Right ventricle myocardium inferior (tissue), 1 donor: ENCODE measurements around the gene EPS8. TPM values are rescaled to one million over a fixed set of nuclear protein-coding genes. Genes with fewer than 3 reads are reported as not detected.

ENCODE experiments used
- ATAC-seq: fragments of 200-7000 bp; cut with Tn5 transposase; one replicate; pipeline ENCODE4 v1.9.1; 2020; ENCODE audit warnings: mild to moderate bottlenecking, moderate library complexity
- DNase-seq: peaks from one replicate; pipeline ENCODE4 v3.0.0; 2021; ENCODE audit errors: missing footprints
- intact Hi-C: fragments of 100-400 bp; cut with DNase I; formaldehyde crosslinking; loops from one replicate; pipeline ENCODE4 v1.11.0; 2022
- long read RNA-seq: library from polyadenylated mRNA; unstranded; transcript quantifications from one replicate; pipeline ENCODE4 v2.0.0, GENCODE V29; 2021
- total RNA-seq: library from RNA; stranded (reverse); fragmentation: NEBNext Ultra II Directional; extraction: Animal tissue kit (Norgen Biotek cat#: 25700); gene quantifications from one replicate; pipeline ENCODE4 v1.2.1, GENCODE V29; 2021
- donor health status: DM: no; HTN: yes; CAD: no; lungs with severe emphysema.

Gene EPS8
- total RNA-seq = 20.7 TPM
- long read RNA-seq, transcript EPS8-221 (21 exons, 3,873 nt) = major isoform, 12 of 19 reads
- long read RNA-seq, partial matches to known transcripts = 3 of 19 reads
- long read RNA-seq, other reads (novel, unspliced or antisense) = 2 of 19 reads

DNA sequence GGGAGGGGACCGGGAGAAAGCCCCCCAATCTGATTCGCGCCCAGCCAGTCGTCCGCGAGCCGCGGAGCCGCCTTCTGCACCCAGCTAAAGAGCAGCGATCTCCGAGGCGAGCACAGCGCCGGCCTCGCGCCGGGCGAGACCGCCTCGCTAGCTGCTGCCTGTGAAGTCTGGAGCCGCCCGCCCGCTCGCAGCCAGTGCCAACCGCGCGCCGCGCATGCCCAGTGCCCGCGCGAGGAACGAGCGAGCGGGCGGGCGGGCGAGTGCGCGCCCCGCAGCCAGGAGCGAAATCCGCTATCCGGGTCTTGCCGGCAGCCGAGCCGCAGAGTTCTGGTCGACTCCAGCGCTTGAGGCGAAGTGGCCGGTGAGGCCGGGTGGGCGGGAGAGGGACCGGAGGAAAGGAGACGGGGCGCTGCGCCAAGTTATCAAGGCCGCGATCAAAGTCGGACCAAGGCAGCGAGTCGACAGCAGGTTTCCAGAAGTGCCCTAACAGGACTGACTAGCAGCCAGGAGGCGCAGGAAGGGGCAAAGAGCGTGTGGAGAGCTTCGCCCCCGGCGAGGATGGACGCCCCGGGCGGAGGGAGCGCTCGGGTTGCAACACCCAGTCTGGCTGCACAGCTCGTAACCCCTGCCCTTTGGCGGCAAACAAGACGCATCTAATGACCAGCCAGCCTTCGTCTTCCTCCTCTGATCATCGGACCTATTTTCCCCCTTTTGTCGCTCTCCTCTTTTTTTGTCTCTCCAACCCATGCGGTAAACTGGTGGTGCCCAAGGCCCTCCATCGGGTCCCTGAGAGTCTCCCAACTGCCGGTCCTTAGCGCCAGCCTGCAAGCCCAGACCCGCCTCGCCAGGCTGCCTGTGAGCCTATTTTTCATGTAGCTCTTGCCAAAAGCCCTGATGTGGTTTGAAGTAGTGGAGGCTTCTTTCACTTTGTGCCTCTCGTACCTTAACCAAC, at the start of gene EPS8:
EPS8 (minus strand) TSS at position 169 of the 952 bp plus-strand sequence. CDS start 106,437 bp downstream, outside the sequence.
- DNase-seq = peak; percentile 94
- intact Hi-C loops = loop anchor here (5.0 kb wide), 3 partner anchors 63 to 197 kb away; no protein-coding TSS in a partner anchor
- ATAC-seq = peak; percentile 98

DNA sequence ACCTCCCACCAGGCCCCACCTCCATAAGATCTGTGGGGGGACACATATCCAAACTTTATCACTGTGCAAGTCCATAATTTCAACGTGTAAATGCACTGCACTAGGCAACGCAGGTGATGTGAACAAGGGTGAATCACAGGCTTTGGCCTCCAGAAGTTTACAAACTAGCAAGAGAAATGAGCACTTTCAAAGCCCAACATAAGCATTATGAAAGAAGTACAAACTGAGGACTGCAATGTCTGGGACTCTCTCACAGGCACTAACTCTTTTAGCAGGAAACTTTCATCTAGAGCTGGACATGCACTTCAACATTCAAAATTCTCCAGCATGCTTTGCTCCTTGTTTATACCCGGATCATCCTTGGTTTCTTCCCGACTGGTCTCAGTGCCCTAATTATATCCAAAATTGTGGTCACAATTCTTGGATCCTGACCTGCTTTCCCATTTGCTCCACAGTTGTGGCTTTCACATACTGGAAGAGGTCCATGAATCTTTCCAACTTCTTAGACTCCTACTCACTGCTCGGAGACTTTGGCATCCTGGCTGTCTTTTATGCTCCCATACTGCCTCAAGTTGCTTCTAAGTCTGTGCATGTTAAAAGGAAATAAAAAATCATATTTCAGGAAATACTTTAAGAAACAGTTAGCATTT, 48.1 kb upstream of the EPS8 start:
- DNase-seq (no peak), ATAC-seq (peak; percentile 80)
- intact Hi-C loops = no loop called here

DNA sequence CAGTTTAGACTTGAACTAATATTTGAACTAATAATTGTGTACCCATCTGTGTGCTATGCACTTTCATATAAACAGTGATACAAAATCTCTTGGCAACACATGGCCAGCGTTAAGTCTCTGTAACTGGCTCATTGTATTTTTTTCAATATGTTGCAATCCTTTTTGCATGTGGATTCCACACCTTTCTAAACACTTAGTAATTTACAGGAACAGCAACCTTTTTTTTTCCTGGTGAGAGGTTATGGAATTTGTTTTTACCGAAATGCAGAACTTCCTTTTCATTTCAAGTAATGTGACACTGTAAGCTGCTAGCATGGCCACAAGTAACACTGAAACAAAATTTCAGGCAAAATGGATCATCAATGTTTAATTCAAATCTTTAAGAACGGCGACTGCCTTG, 45.4 kb upstream of the EPS8 start:
- no peak for ATAC-seq
- DNase-seq = no peak
- intact Hi-C loops = no loop called here

DNA sequence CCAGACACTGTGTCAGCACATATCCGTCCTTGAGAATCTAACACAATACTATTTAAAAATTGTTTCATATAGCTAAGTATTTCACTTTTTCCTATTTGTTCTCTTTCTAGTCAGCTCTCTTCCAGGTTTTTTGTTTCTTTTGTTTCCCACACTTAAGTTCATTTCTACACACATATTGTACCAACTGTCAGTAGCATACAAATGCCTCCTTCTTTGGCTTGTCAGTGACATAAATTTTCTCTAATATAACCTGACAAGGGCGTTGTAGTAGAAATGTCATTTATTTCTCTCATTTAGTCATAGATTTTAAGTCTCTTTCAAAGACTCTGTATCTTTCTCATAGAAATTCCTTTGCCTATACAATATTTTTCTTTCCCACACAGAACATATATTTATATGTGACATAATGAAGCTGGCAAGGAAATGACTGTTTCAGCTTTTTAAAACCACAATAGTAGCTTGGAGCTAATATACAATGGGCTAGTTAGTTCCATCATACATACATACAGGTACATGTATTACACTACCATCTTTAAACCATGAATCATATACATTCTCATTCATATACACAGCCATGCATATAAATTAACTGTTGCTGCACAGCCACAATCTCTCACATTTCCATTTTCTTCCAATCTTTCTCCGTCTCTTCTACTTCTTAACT, 42.3 kb upstream of the EPS8 start:
- intact Hi-C loops = no loop called here
- ATAC-seq (no peak), DNase-seq (no peak)

- ATAC-seq = no peak
- no peak for DNase-seq
- intact Hi-C loops = no loop called here
Measured at GRCh38 chr12:15830538-15830937, 41.4 kb upstream of the EPS8 start.

- peak; percentile 54 for ATAC-seq
- DNase-seq = no peak
- intact Hi-C loops = no loop called here
Measured at GRCh38 chr12:15829949-15830348, 40.8 kb upstream of the EPS8 start.

GRCh38 chr12:15829255-15829654, 40.1 kb upstream of the EPS8 start:
- intact Hi-C loops = no loop called here
- ATAC-seq = no peak
- no peak for DNase-seq

- no peak for ATAC-seq
- DNase-seq = no peak
- intact Hi-C loops = no loop called here
Measured at GRCh38 chr12:15827136-15827535, 37.9 kb upstream of the EPS8 start.

DNA sequence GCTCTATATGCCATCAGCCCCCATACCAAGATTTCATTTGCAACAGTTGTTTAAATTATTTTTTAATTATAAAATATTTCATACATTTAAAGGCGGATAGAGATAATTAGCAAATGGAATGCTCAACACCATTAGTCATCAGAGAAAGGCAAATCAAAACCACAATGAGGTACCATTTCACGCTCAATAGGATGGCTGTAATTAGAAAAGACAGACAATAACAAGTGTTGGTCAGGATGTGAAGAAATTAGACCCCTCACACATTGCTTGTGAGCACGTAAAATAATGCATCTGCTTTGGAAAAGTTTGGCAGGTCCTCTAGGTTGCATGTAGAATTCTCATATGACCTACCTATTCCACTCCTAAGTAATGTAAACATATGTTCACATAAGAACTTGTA, 35.3 kb upstream of the EPS8 start:
- no peak for ATAC-seq
- no peak for DNase-seq
- intact Hi-C loops = no loop called here

DNA sequence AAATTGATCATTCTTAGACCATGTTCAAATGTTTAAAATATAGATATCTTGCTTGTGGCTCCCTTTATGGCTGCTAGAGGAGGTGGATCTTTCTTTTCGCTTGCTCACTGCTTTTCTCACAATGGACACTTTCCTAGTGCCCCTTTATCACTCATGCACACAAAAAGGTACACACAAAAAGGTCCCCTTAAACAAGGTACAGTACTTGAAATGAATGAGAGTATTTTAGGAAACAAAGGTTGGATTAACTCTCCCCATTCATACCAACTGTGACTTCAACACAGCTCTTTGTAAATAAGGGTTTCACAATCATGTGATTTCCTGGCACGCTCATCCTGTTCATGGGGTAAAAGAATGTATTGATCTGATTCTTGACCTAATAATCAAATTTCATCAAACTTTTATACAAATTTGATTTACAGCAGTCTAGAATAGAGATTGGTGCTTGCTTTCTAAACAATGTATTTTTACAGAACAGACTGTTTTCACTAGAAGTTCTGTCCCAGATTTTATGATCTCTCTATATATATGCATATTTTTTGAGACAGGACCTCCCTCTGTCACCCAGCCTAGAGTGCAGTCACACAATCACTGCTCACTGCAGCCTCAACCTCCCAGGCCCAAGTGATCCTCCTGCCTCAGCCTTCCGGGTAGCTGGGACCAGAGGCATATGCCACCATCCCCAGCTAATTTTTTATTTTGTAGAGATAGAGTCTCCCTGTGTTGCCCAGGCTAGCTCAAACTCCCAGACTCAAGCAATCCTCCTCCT, 34.4 kb upstream of the EPS8 start:
- intact Hi-C loops = no loop called here
- no peak for DNase-seq
- no peak for ATAC-seq

- ATAC-seq (no peak), DNase-seq (no peak)
- intact Hi-C loops = no loop called here
Measured at GRCh38 chr12:15819644-15820437, 30.7 kb upstream of the EPS8 start.

DNA sequence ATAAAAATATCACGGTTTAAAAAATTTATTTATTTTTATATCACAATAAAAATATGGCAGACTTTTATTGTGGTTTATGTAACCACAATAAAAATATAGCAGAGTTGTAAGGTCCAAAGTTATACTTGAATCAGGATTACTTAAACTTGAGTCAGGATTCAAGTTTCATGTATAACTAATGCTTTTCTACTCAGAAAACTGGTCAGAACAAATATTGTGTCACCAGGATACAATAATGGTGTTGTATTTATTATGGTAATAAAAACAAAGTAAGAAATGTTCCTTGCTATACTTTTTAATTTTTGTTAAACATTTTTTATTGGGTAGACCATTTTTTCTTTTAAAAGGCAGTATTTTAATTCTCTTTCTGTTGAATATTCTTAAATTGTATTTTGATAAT, 29.2 kb upstream of the EPS8 start:
- no peak for DNase-seq
- ATAC-seq = no peak
- intact Hi-C loops = no loop called here

DNA sequence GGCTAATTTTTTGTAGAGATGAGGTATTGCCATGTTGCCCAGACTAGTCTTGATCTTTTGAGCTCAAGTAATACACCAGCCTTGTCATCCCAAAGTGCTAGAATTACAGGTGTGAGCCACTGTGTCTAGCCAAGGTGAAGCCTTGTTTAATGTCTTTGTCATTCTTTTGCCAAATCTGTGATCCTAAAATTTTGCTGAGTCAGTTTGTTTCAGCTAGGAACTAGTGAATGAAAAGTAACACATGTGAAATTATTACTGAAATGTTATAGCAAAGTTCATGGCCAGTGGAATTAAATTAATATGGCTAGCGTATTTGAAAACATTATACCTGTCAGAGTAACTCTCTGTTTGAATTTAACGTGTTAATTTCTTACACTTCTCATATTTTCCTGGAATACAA, 26.5 kb upstream of the EPS8 start:
- intact Hi-C loops = no loop called here
- ATAC-seq (no peak), DNase-seq (no peak)

- intact Hi-C loops = no loop called here
- ATAC-seq (peak; percentile 64), DNase-seq (no peak)
Measured at GRCh38 chr12:15811214-15812127, 22.3 kb upstream of the EPS8 start.

DNA sequence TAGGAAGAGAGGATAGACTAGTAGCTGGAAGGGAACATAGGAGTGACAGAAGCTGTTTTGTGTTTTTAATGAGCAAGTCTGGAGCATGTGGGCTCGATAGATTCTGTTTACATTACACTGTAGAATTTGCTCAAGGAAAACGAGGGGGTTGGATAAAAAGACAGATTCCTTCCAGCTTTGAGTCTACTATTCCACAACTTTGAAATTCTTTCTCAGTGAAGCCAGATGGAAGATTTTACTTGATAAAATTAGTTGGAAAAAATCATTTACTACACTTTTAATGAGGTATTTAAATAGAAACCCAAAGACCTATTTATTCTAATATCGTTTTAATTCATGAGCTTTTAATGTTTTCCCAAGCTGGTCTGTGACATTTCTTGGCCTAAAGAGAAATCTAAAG, 19.5 kb upstream of the EPS8 start:
- DNase-seq (no peak), ATAC-seq (no peak)
- intact Hi-C loops = no loop called here

- no peak for ATAC-seq
- intact Hi-C loops = no loop called here
Measured at GRCh38 chr12:15808250-15808649, 19.1 kb upstream of the EPS8 start.

DNA sequence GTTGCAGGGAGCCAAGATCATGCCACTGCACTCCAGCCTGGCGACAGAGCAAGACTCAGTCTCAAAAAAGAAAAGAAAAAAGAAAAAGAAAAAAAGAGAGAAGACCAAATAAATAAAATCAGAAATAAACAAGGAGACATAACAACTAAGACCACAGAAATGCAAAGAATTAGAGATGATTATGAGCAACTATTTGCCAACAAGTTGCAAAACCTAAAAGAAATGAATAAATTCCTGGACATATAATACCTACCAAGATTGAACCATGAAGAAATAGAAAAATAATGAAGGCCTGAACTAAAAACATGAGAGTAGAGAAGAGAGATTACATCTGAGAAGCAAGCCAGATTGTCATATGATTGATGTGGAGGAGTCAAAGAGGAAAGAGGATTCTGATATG, 17.6 kb upstream of the EPS8 start:
- intact Hi-C loops = no loop called here
- ATAC-seq = no peak
- DNase-seq = no peak

More at GRCh38 chr12:15808250-15808649, 19.1 kb upstream of the EPS8 start:
- no peak for DNase-seq
